ENCODE data around the gene ZNF385B. TPM values are rescaled to one million over a fixed set of nuclear protein-coding genes. Genes with fewer than 3 reads are reported as not detected.

ZNF385B gene
- polyA plus RNA-seq, 1 donor from 2014 or later: 0.31 TPM

GRCh38 chr2:179817181-179817841 is 44.1 kb downstream of the ZNF385B start:
- no peaks in the 10 kb centered on the region for H4K20me1 ChIP-seq (ENCODE audit: insufficient read depth)
- H3K4me2 ChIP-seq (ENCODE audit: low read length): no peak overlapping the region
- no peaks in the 10 kb centered on the region for H3K9me2 ChIP-seq (ENCODE audit: insufficient read depth, low read length)
- no peak overlapping the region for H2AFZ ChIP-seq (ENCODE audit: low read depth, low read length)
- no peaks in the 10 kb centered on the region for H3K27me3 ChIP-seq (ENCODE audit: insufficient read depth, low read depth, low read length)
- no peak overlapping the region for H3K27ac ChIP-seq (ENCODE audit: low read length)
- H3K79me2 ChIP-seq (replicated peaks; ENCODE audit: insufficient read depth, low read length): no peaks in the 10 kb centered on the region
- no peaks in the 10 kb centered on the region for H3K9me3 ChIP-seq (ENCODE audit: low read length)
- no peak for TF ChIP-seq REST (IDR thresholded peaks at IDR 0.05; ENCODE audit: borderline replicate concordance)
- no peak for TF ChIP-seq CTCF (IDR thresholded peaks at IDR 0.05; ENCODE audit: poor library complexity, severe bottlenecking)
- no peak for TF ChIP-seq EZH2 (IDR thresholded peaks at IDR 0.05; ENCODE audit: borderline replicate concordance, insufficient read depth, low read length, poor library complexity, severe bottlenecking)
- TF ChIP-seq TAF1 (IDR thresholded peaks at IDR 0.05; ENCODE audit: low read depth): no peak
- no peak for TF ChIP-seq RAD21 (conservative IDR thresholded peaks at IDR 0.05)
- no peak for TF ChIP-seq SMC3 (conservative IDR thresholded peaks at IDR 0.05; ENCODE audit: poor library complexity)
- TF ChIP-seq EP300 (conservative IDR thresholded peaks at IDR 0.05; ENCODE audit: poor library complexity, severe bottlenecking): no peak
- no peak for TF ChIP-seq MXI1 (conservative IDR thresholded peaks at IDR 0.05; ENCODE audit: poor library complexity, severe bottlenecking)
- no peak for TF ChIP-seq POLR2AphosphoS5 (IDR thresholded peaks at IDR 0.05)
- H3F3A ChIP-seq (ENCODE audit: insufficient read depth, low read length, poor library complexity, severe bottlenecking): no peaks in the 10 kb centered on the region
- H3K9ac ChIP-seq (ENCODE audit: low read length): no peak overlapping the region
- H3K4me3 ChIP-seq (ENCODE audit: low read length): no peak overlapping the region
- H3K36me3 ChIP-seq (ENCODE audit: insufficient read depth, low read length): no peaks in the 10 kb centered on the region

GRCh38 chr2:179814050-179814449 is 47.4 kb downstream of the ZNF385B start:
- Histone ChIP-seq H2AFZ (ENCODE audit: low read depth, low read length) (no peak overlapping the region), H3K36me3 (ENCODE audit: insufficient read depth, low read length) (no peaks in the 10 kb centered on the region), H3K9me3 (ENCODE audit: low read length) (no peaks in the 10 kb centered on the region), H3K9ac (ENCODE audit: low read length) (no peak overlapping the region), H3F3A (ENCODE audit: insufficient read depth, low read length, poor library complexity, severe bottlenecking) (no peaks in the 10 kb centered on the region), H4K20me1 (ENCODE audit: insufficient read depth) (no peaks in the 10 kb centered on the region), H3K27me3 (ENCODE audit: insufficient read depth, low read depth, low read length) (no peaks in the 10 kb centered on the region), H3K79me2 (replicated peaks; ENCODE audit: insufficient read depth, low read length) (no peaks in the 10 kb centered on the region), H3K4me3 (ENCODE audit: low read length) (no peak overlapping the region), H3K27ac (ENCODE audit: low read length) (no peak overlapping the region), H3K4me2 (ENCODE audit: low read length) (no peak overlapping the region), H3K9me2 (ENCODE audit: insufficient read depth, low read length) (no peaks in the 10 kb centered on the region)
- TF ChIP-seq EP300 (conservative IDR thresholded peaks at IDR 0.05; ENCODE audit: poor library complexity, severe bottlenecking) (no peak), POLR2AphosphoS5 (IDR thresholded peaks at IDR 0.05) (no peak), CTCF (IDR thresholded peaks at IDR 0.05; ENCODE audit: poor library complexity, severe bottlenecking) (no peak), MXI1 (conservative IDR thresholded peaks at IDR 0.05; ENCODE audit: poor library complexity, severe bottlenecking) (no peak), REST (IDR thresholded peaks at IDR 0.05; ENCODE audit: borderline replicate concordance) (no peak), EZH2 (IDR thresholded peaks at IDR 0.05; ENCODE audit: borderline replicate concordance, insufficient read depth, low read length, poor library complexity, severe bottlenecking) (no peak), SMC3 (conservative IDR thresholded peaks at IDR 0.05; ENCODE audit: poor library complexity) (no peak), TAF1 (IDR thresholded peaks at IDR 0.05; ENCODE audit: low read depth) (no peak), RAD21 (conservative IDR thresholded peaks at IDR 0.05) (no peak)

Measured in neural cell (in vitro differentiated cells).